Left ventricle myocardium inferior (tissue), 1 donor: ENCODE results near the gene POLR1H. TPM values are rescaled to one million over a fixed set of nuclear protein-coding genes. Genes with fewer than 3 reads are reported as not detected.
A peak's percentile ranks its signal among the peaks of the same experiment; 100 is the strongest.

ENCODE experiments used
- DNase-seq: peaks from one replicate; pipeline ENCODE4 v3.0.0-alpha.2; 2020
- H3K27ac ChIP-seq: fragments of 200-600 bp; replicated peaks from 2 replicates; pipeline ENCODE4 v1.8.0; 2021
- H3K27me3 ChIP-seq: fragments of 200-600 bp; 2 replicates; pipeline ENCODE4 v1.8.0; 2021; ENCODE audit warnings: low read depth
- H3K36me3 ChIP-seq: fragments of 200-600 bp; 2 replicates; pipeline ENCODE4 v1.8.0; 2021
- H3K4me1 ChIP-seq: fragments of 200-600 bp; 2 replicates; pipeline ENCODE4 v1.8.0; 2021
- H3K4me3 ChIP-seq: fragments of 200-600 bp; 2 replicates; pipeline ENCODE4 v1.8.0; 2021; ENCODE audit warnings: mild to moderate bottlenecking, moderate library complexity
- H3K9me3 ChIP-seq: fragments of 200-600 bp; replicated peaks from 2 replicates; pipeline ENCODE4 v1.8.0; 2021
- CTCF ChIP-seq: fragments of 200-600 bp; IDR thresholded peaks from 2 replicates; pipeline ENCODE4 v1.8.0; 2021; ENCODE audit warnings: antibody characterized with exemption, mild to moderate bottlenecking, borderline replicate concordance
- intact Hi-C: fragments of 100-400 bp; cut with micrococcal nuclease; formaldehyde crosslinking; loops from one replicate; pipeline ENCODE4 v1.11.0; 2022
- total RNA-seq: library from RNA; stranded (reverse); fragmentation: NEBNext Ultra II Directional; extraction: Animal tissue kit (Norgen Biotek cat#: 25700); gene quantifications from one replicate; pipeline ENCODE4 v1.2.1, GENCODE V29; 2021
- donor health status: DM: no; HTN: yes; CAD: no; lungs with severe emphysema.

The POLR1H gene
- total RNA-seq, 1 donor from 2014 or later, result 17.5 TPM

GRCh38 chr6:30071081-30071818 is 10.2 kb downstream of the POLR1H start:
- peaks cover 47% of the 10 kb centered on the region for H3K4me1 ChIP-seq
- no peak for TF ChIP-seq CTCF
- no peaks in the 10 kb centered on the region for H3K9me3 ChIP-seq
- H3K36me3 ChIP-seq, result peaks cover 19% of the 10 kb centered on the region
- peak; percentile 40 for DNase-seq
- intact Hi-C loops, result no loop called here
- no peak overlapping the region for H3K27ac ChIP-seq
- H3K27me3 ChIP-seq, result peaks cover 56% of the 10 kb centered on the region
- peak overlapping the region; percentile 47 for H3K4me3 ChIP-seq

GRCh38 chr6:30071858-30072257 is 10.8 kb downstream of the POLR1H start:
- H3K27ac ChIP-seq, result no peak overlapping the region
- H3K36me3 ChIP-seq, result peaks cover 19% of the 10 kb centered on the region
- H3K4me3 ChIP-seq, result peak overlapping the region; percentile 47
- TF ChIP-seq CTCF, result no peak
- DNase-seq, result no peak
- intact Hi-C loops, result no loop called here
- H3K4me1 ChIP-seq, result peaks cover 41% of the 10 kb centered on the region
- H3K9me3 ChIP-seq, result no peaks in the 10 kb centered on the region
- peaks cover 62% of the 10 kb centered on the region for H3K27me3 ChIP-seq

- Histone ChIP-seq H3K4me1 (peaks cover 28% of the 10 kb centered on the region), H3K27me3 (peaks cover 78% of the 10 kb centered on the region), H3K4me3 (no peak overlapping the region), H3K36me3 (peaks cover 17% of the 10 kb centered on the region), H3K27ac (no peak overlapping the region), H3K9me3 (no peaks in the 10 kb centered on the region)
- TF ChIP-seq CTCF, result no peak
- DNase-seq, result no peak
- intact Hi-C loops, result no loop called here
Measured at GRCh38 chr6:30073489-30074235, 12.6 kb downstream of the POLR1H start.

- DNase-seq, result no peak
- Histone ChIP-seq H3K4me3 (peak overlapping the region; percentile 56), H3K9me3 (no peaks in the 10 kb centered on the region), H3K4me1 (peaks cover 28% of the 10 kb centered on the region), H3K27ac (no peak overlapping the region), H3K27me3 (peaks cover 87% of the 10 kb centered on the region), H3K36me3 (peaks cover 9% of the 10 kb centered on the region)
- intact Hi-C loops, result no loop called here
- TF ChIP-seq CTCF, result no peak
Measured at GRCh38 chr6:30074331-30075093, 13.4 kb downstream of the POLR1H start.

GRCh38 chr6:30075094-30075789 is 14.2 kb downstream of the POLR1H start, which contains the start of gene RNF39:
RNF39 (minus strand) TSS chr6:30075769; CDS start chr6:30075585, 184 bp downstream.
- intact Hi-C loops, result no loop called here
- H3K27me3 ChIP-seq, result peaks cover 94% of the 10 kb centered on the region
- TF ChIP-seq CTCF, result no peak
- DNase-seq, result no peak
- peak within 1 kb of the TSS; percentile 56 for H3K4me3 ChIP-seq
- H3K36me3 ChIP-seq, result peaks cover 1% of the 10 kb centered on the region
- peaks cover 28% of the 10 kb centered on the region for H3K4me1 ChIP-seq
- no peaks in the 10 kb centered on the region for H3K9me3 ChIP-seq
- H3K27ac ChIP-seq, result no peak within 1 kb of the TSS
